ENCODE results near the gene ZSCAN5A.
"Not testable (repeated sequence)": the region's sequence is repeated elsewhere in the genome, so short reads cannot be mapped to it uniquely, and the experiment has no call there.

ZSCAN5A gene

GRCh38 chr19:56314381-56315076 is at the start of gene ZSCAN5A:
Gene ZSCAN5A, minus strand, starts transcription at chr19:56314839. Its CDS starts 89,793 bp downstream, at chr19:56225046.
- peak; percentile 95 for DNase-seq (ENCODE audit: low read depth)

- DNase-seq (ENCODE audit: low read depth): no peak
These were observed 46.2 kb upstream of the ZSCAN5A start for GRCh38 chr19:56360841-56361240.

- DNase-seq (ENCODE audit: low read depth): no peak
These were observed 42.3 kb upstream of the ZSCAN5A start for GRCh38 chr19:56356944-56357343.

GRCh38 chr19:56355517-56355916 is 40.9 kb upstream of the ZSCAN5A start:
- DNase-seq (ENCODE audit: low read depth): no peak

- DNase-seq (ENCODE audit: low read depth): no peak
These were observed 36.6 kb upstream of the ZSCAN5A start for GRCh38 chr19:56351208-56351607.

- peak; percentile 45 for DNase-seq (ENCODE audit: low read depth)
These were observed 35.9 kb upstream of the ZSCAN5A start for GRCh38 chr19:56350416-56351045.

GRCh38 chr19:56348289-56348877 is 33.7 kb upstream of the ZSCAN5A start:
- DNase-seq (ENCODE audit: low read depth): no peak

GRCh38 chr19:56347163-56347778 is 32.6 kb upstream of the ZSCAN5A start:
- peak; percentile 52 for DNase-seq (ENCODE audit: low read depth)

- DNase-seq (ENCODE audit: low read depth): no peak
These were observed 27.3 kb upstream of the ZSCAN5A start for GRCh38 chr19:56341948-56342347.

- DNase-seq (ENCODE audit: low read depth): not testable (repeated sequence)
These were observed 24.4 kb upstream of the ZSCAN5A start for GRCh38 chr19:56339031-56339430.

GRCh38 chr19:56337077-56337476 is 22.4 kb upstream of the ZSCAN5A start:
- DNase-seq (ENCODE audit: low read depth): not testable (repeated sequence)

- DNase-seq (ENCODE audit: low read depth): not testable (repeated sequence)
These were observed 20.7 kb upstream of the ZSCAN5A start for GRCh38 chr19:56335371-56335770.

GRCh38 chr19:56333506-56333905 is 18.9 kb upstream of the ZSCAN5A start:
- peak; percentile 64 for DNase-seq (ENCODE audit: low read depth)

- no peak for DNase-seq (ENCODE audit: low read depth)
These were observed 18.1 kb upstream of the ZSCAN5A start for GRCh38 chr19:56332695-56333094.

- DNase-seq (ENCODE audit: low read depth): no peak
These were observed 9.8 kb upstream of the ZSCAN5A start for GRCh38 chr19:56324436-56324835.

GRCh38 chr19:56321989-56322440 is 7.4 kb upstream of the ZSCAN5A start:
- DNase-seq (ENCODE audit: low read depth): peak; percentile 33

- peak; percentile 54 for DNase-seq (ENCODE audit: low read depth)
These were observed 6.8 kb upstream of the ZSCAN5A start for GRCh38 chr19:56321254-56321988.

- DNase-seq (ENCODE audit: low read depth): no peak
These were observed 5.4 kb upstream of the ZSCAN5A start for GRCh38 chr19:56319991-56320390.

- no peak for DNase-seq (ENCODE audit: low read depth)
These were observed 3.1 kb upstream of the ZSCAN5A start for GRCh38 chr19:56317749-56318148.

GRCh38 chr19:56316728-56317127 is 2.1 kb upstream of the ZSCAN5A start:
- no peak for DNase-seq (ENCODE audit: low read depth)

GRCh38 chr19:56315077-56315828 is 614 bp upstream of the ZSCAN5A start:
- peak; percentile 98 for DNase-seq (ENCODE audit: low read depth)
